Epidermal melanocyte (primary cell): ENCODE results near the gene NGEF.
"Not testable (repeated sequence)": the region's sequence is repeated elsewhere in the genome, so short reads cannot be mapped to it uniquely, and the experiment has no call there.

Experiments used
- DNase-seq: peaks from one replicate; pipeline ENCODE4 v3.0.0; 2011; ENCODE audit warnings: low spot score; ENCODE audit not compliant: insufficient read length

NGEF gene

GRCh38 chr2:232929303-232930058, 83.6 kb downstream of the NGEF start:
- no peak for DNase-seq

- no peak for DNase-seq
These were observed 84.3 kb downstream of the NGEF start for GRCh38 chr2:232928551-232929302.

GRCh38 chr2:232927793-232928550, 85.1 kb downstream of the NGEF start:
- no peak for DNase-seq

- DNase-seq: no peak
These were observed 85.8 kb downstream of the NGEF start for GRCh38 chr2:232927032-232927792.

GRCh38 chr2:232926431-232926939, 86.6 kb downstream of the NGEF start:
- DNase-seq: no peak

GRCh38 chr2:232925821-232926156, 87.3 kb downstream of the NGEF start:
- no peak for DNase-seq

GRCh38 chr2:232925153-232925820, 87.8 kb downstream of the NGEF start:
- DNase-seq: no peak

- no peak for DNase-seq
These were observed 88.6 kb downstream of the NGEF start for GRCh38 chr2:232924433-232924832.

- DNase-seq: no peak
These were observed 92.3 kb downstream of the NGEF start for GRCh38 chr2:232920760-232921159.

GRCh38 chr2:232920055-232920454, 93.0 kb downstream of the NGEF start:
- DNase-seq: no peak

GRCh38 chr2:232919141-232919540, 93.9 kb downstream of the NGEF start:
- DNase-seq: no peak

- DNase-seq: no peak
These were observed 99.2 kb downstream of the NGEF start for GRCh38 chr2:232913903-232914302.

GRCh38 chr2:232911712-232912277, 101.3 kb downstream of the NGEF start:
- DNase-seq: no peak

GRCh38 chr2:232910376-232910775, 102.7 kb downstream of the NGEF start:
- DNase-seq: no peak

- DNase-seq: no peak
These were observed 104.4 kb downstream of the NGEF start for GRCh38 chr2:232908695-232909094.

GRCh38 chr2:232907718-232908085, 105.4 kb downstream of the NGEF start:
- not testable (repeated sequence) for DNase-seq

- DNase-seq: not testable (repeated sequence)
These were observed 106.0 kb downstream of the NGEF start for GRCh38 chr2:232906867-232907717.

- DNase-seq: peak; percentile 11
These were observed 109.1 kb downstream of the NGEF start for GRCh38 chr2:232903989-232904388.
